Measurements from ENCODE around the gene IDH3A. TPM values are rescaled to one million over a fixed set of nuclear protein-coding genes. Genes with fewer than 3 reads are reported as not detected.

The IDH3A gene
- total and polyA plus RNA-seq, 9 donors: 25.3 to 50.1 (median 35.5) TPM

DNA sequence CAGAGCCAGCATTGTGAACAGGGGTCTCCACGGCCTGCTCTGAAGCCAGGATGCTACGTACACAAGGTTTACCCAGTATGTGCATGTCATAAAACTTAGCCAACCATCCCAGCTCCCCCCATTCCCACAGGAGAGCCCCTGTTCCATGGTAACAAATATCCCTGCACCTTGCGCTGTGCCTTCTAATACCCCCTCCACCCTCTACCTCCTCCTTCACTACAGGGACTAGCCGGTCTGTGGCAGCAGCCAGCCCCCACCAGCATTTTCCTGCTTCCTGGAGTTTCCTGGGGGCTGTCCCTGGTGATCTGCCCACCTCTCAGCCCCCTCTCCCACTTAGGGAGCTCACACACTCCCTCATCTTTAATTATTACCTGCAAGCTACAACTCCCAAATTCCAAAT is 64.8 kb downstream of the IDH3A start:
- Histone ChIP-seq H3K9me3 (replicated peaks; ENCODE audit: control insufficient read depth, low read depth, low read length) (no peaks in the 10 kb centered on the region), H3K27me3 (ENCODE audit: control insufficient read depth, insufficient read depth, low read length) (no peaks in the 10 kb centered on the region), H3K4me1 (ENCODE audit: control insufficient read depth, insufficient read depth, low read length) (peaks cover 39% of the 10 kb centered on the region), H3K36me3 (ENCODE audit: control insufficient read depth, insufficient read depth, low read length) (no peaks in the 10 kb centered on the region), H3K27ac (ENCODE audit: low read length) (no peak overlapping the region), H3K4me3 (ENCODE audit: low read length) (no peak overlapping the region)
- DNase-seq: no peak
- WGBS (ENCODE audit: insufficient coverage): 77% methylated on average over 4 of the region's 4 CpGs

GRCh38 chr15:78216276-78217104 is 67.3 kb downstream of the IDH3A start:
- DNase-seq: peak; percentile 53
- Histone ChIP-seq H3K9me3 (replicated peaks; ENCODE audit: control insufficient read depth, low read depth, low read length) (no peaks in the 10 kb centered on the region), H3K27ac (ENCODE audit: low read length) (no peak overlapping the region), H3K27me3 (ENCODE audit: control insufficient read depth, insufficient read depth, low read length) (no peaks in the 10 kb centered on the region), H3K4me3 (ENCODE audit: low read length) (no peak overlapping the region), H3K36me3 (ENCODE audit: control insufficient read depth, insufficient read depth, low read length) (no peaks in the 10 kb centered on the region), H3K4me1 (ENCODE audit: control insufficient read depth, insufficient read depth, low read length) (peaks cover 28% of the 10 kb centered on the region)
- WGBS (ENCODE audit: insufficient coverage): 74% methylated on average over 6 of the region's 7 CpGs

GRCh38 chr15:78220713-78221112 is 71.6 kb downstream of the IDH3A start:
- Histone ChIP-seq H3K27me3 (ENCODE audit: control insufficient read depth, insufficient read depth, low read length) (no peaks in the 10 kb centered on the region), H3K9me3 (replicated peaks; ENCODE audit: control insufficient read depth, low read depth, low read length) (peaks cover 1% of the 10 kb centered on the region), H3K36me3 (ENCODE audit: control insufficient read depth, insufficient read depth, low read length) (no peaks in the 10 kb centered on the region), H3K27ac (ENCODE audit: low read length) (no peak overlapping the region), H3K4me3 (ENCODE audit: low read length) (no peak overlapping the region), H3K4me1 (ENCODE audit: control insufficient read depth, insufficient read depth, low read length) (peaks cover 4% of the 10 kb centered on the region)
- WGBS (ENCODE audit: insufficient coverage): 71% methylated on average over 1 of the region's 1 CpG
- no peak for DNase-seq

Other genes with a start within 250 kb of the IDH3A start
- 30.0 TPM for gene TBC1D2B, start 71.7 kb upstream of the IDH3A start, total RNA-seq
- 10 to 100 TPM; 21.5 to 38.4 (median 29.3) TPM for gene TBC1D2B, start 71.7 kb upstream of the IDH3A start, polyA plus RNA-seq (ENCODE audit: insufficient read depth in 1 of 8, insufficient read length in 8 of 8, low replicate concordance in 1 of 8)
- not detected for gene SH2D7, start 56.8 kb upstream of the IDH3A start, total RNA-seq
- under 1 TPM; 0.06 to 0.36 (median 0.13) TPM for gene SH2D7, start 56.8 kb upstream of the IDH3A start, polyA plus RNA-seq (ENCODE audit: insufficient read depth in 1 of 8, insufficient read length in 8 of 8, low replicate concordance in 1 of 8)
- 15.5 TPM for gene CIB2, start 17.9 kb upstream of the IDH3A start, total RNA-seq
- gene CIB2, start 17.9 kb upstream of the IDH3A start, polyA plus RNA-seq (ENCODE audit: insufficient read depth in 1 of 8, insufficient read length in 8 of 8, low replicate concordance in 1 of 8): 10 to 100 TPM; 12.7 to 31.6 (median 17.2) TPM
- gene ACSBG1, start 85.2 kb downstream of the IDH3A start, total RNA-seq: 0.22 TPM
- gene ACSBG1, start 85.2 kb downstream of the IDH3A start, polyA plus RNA-seq (ENCODE audit: insufficient read depth in 1 of 8, insufficient read length in 8 of 8, low replicate concordance in 1 of 8): 1 to 10 TPM in 1 of 8 donors, under 1 TPM in 7; 0.44 to 2.1 (median 0.58) TPM
- 27.8 TPM for gene DNAJA4, start 115.2 kb downstream of the IDH3A start, total RNA-seq
- gene DNAJA4, start 115.2 kb downstream of the IDH3A start, polyA plus RNA-seq (ENCODE audit: insufficient read depth in 1 of 8, insufficient read length in 8 of 8, low replicate concordance in 1 of 8): 100 to 1,000 TPM in 1 of 8 donors, 10 to 100 TPM in 7; 57.8 to 103 (median 78.2) TPM
- 53.8 TPM for gene SKIC8, start 150.2 kb downstream of the IDH3A start, total RNA-seq
- gene SKIC8, start 150.2 kb downstream of the IDH3A start, polyA plus RNA-seq (ENCODE audit: insufficient read depth in 1 of 8, insufficient read length in 8 of 8, low replicate concordance in 1 of 8): 10 to 100 TPM; 50.2 to 65.0 (median 56.6) TPM
- gene CRABP1, start 191.0 kb downstream of the IDH3A start, total RNA-seq: 69.1 TPM
- 100 to 1,000 TPM in 2 of 8 donors, 10 to 100 TPM in 6; 16.3 to 159 (median 63.7) TPM for gene CRABP1, start 191.0 kb downstream of the IDH3A start, polyA plus RNA-seq (ENCODE audit: insufficient read depth in 1 of 8, insufficient read length in 8 of 8, low replicate concordance in 1 of 8)

Measured in muscle of leg (tissue), 11 donors.